Activated T-helper 2 cell treated with anti-CD3 and anti-CD28 coated beads, Interferon-gamma antibody, Interleukin-2, Interleukin-4, amounts not matched to agents 10 μg/mL and 5 μg/mL and 100 μg/mL, durations not matched to agents 14 hours and 24 hours and 36 hours (primary cell): Measurements from ENCODE around the gene EMD. TPM values are rescaled to one million over a fixed set of nuclear protein-coding genes. Genes with fewer than 3 reads are reported as not detected.
A peak's percentile ranks its signal among the peaks of the same experiment; 100 is the strongest.

Experiments used
- DNase-seq: peaks from one replicate; pipeline ENCODE4 v3.0.0; 2021; ENCODE audit warnings: low spot score
- H3K27ac Mint-ChIP-seq: one replicate; pipeline ENCODE4 v1.8.0; 2021; ENCODE audit warnings: mixed read lengths
- H3K27me3 Mint-ChIP-seq: one replicate; pipeline ENCODE4 v1.8.0; 2021; ENCODE audit warnings: low read depth, mixed read lengths
- H3K36me3 Mint-ChIP-seq: one replicate; pipeline ENCODE4 v1.8.0; 2021; ENCODE audit warnings: low read depth, mixed read lengths
- H3K4me1 Mint-ChIP-seq: one replicate; pipeline ENCODE4 v1.8.0; 2021; ENCODE audit warnings: low read depth, mixed read lengths
- H3K4me3 Mint-ChIP-seq: one replicate; pipeline ENCODE4 v1.8.0; 2021; ENCODE audit warnings: low read depth, mild to moderate bottlenecking, moderate library complexity, mixed read lengths
- H3K9me3 Mint-ChIP-seq: one replicate; pipeline ENCODE4 v1.8.0; 2021; ENCODE audit warnings: mixed read lengths
- intact Hi-C: fragments of 100-400 bp; cut with micrococcal nuclease; formaldehyde crosslinking; loops from one replicate; pipeline ENCODE4 v1.15.1; 2023
- total RNA-seq: library from RNA; stranded (reverse); gene quantifications from 2 replicates; pipeline ENCODE4 v1.2.3, GENCODE V29; 2022

Gene EMD
- total RNA-seq, 1 donor from 2014 or later = 95.6 TPM

- H3K9me3 Mint-ChIP-seq = no peaks in the 10 kb centered on the region
- H3K4me3 Mint-ChIP-seq = no peak overlapping the region
- no peak for DNase-seq
- H3K27ac Mint-ChIP-seq = peak overlapping the region; percentile 12
- intact Hi-C loops = no loop called here
- no peaks in the 10 kb centered on the region for H3K27me3 Mint-ChIP-seq
- H3K36me3 Mint-ChIP-seq = peaks cover 60% of the 10 kb centered on the region
- H3K4me1 Mint-ChIP-seq = peaks cover 8% of the 10 kb centered on the region
Observed at GRCh38 chrX:154358829-154359228, 20.3 kb upstream of the EMD start.

GRCh38 chrX:154359362-154360154 is 19.5 kb upstream of the EMD start:
- intact Hi-C loops = no loop called here
- Mint-ChIP-seq H3K36me3 (peaks cover 57% of the 10 kb centered on the region), H3K4me1 (peaks cover 8% of the 10 kb centered on the region), H3K9me3 (no peaks in the 10 kb centered on the region), H3K27me3 (no peaks in the 10 kb centered on the region), H3K4me3 (no peak overlapping the region), H3K27ac (no peak overlapping the region)
- no peak for DNase-seq

- Mint-ChIP-seq H3K27me3 (no peaks in the 10 kb centered on the region), H3K36me3 (peaks cover 63% of the 10 kb centered on the region), H3K4me3 (no peak overlapping the region), H3K27ac (no peak overlapping the region), H3K4me1 (peaks cover 8% of the 10 kb centered on the region), H3K9me3 (no peaks in the 10 kb centered on the region)
- no peak for DNase-seq
- intact Hi-C loops = no loop called here
Observed at GRCh38 chrX:154360155-154360713, 18.9 kb upstream of the EMD start.

GRCh38 chrX:154362085-154362742 is 16.9 kb upstream of the EMD start:
- intact Hi-C loops = no loop called here
- Mint-ChIP-seq H3K9me3 (no peaks in the 10 kb centered on the region), H3K4me3 (no peak overlapping the region), H3K36me3 (peaks cover 66% of the 10 kb centered on the region), H3K27ac (no peak overlapping the region), H3K4me1 (peaks cover 5% of the 10 kb centered on the region), H3K27me3 (no peaks in the 10 kb centered on the region)
- no peak for DNase-seq

- intact Hi-C loops = no loop called here
- Mint-ChIP-seq H3K4me1 (peaks cover 10% of the 10 kb centered on the region), H3K27me3 (no peaks in the 10 kb centered on the region), H3K9me3 (no peaks in the 10 kb centered on the region), H3K27ac (no peak overlapping the region), H3K4me3 (no peak overlapping the region), H3K36me3 (peaks cover 61% of the 10 kb centered on the region)
- DNase-seq = no peak
Observed at GRCh38 chrX:154363706-154364439, 15.2 kb upstream of the EMD start.

GRCh38 chrX:154365052-154365600 is 14.0 kb upstream of the EMD start:
- Mint-ChIP-seq H3K9me3 (no peaks in the 10 kb centered on the region), H3K36me3 (peaks cover 62% of the 10 kb centered on the region), H3K27ac (no peak overlapping the region), H3K4me3 (no peak overlapping the region), H3K27me3 (no peaks in the 10 kb centered on the region), H3K4me1 (peaks cover 10% of the 10 kb centered on the region)
- intact Hi-C loops = no loop called here
- DNase-seq = no peak

GRCh38 chrX:154365997-154366665 is 13.0 kb upstream of the EMD start:
- Mint-ChIP-seq H3K36me3 (peaks cover 60% of the 10 kb centered on the region), H3K9me3 (no peaks in the 10 kb centered on the region), H3K4me1 (peaks cover 10% of the 10 kb centered on the region), H3K27ac (no peak overlapping the region), H3K27me3 (no peaks in the 10 kb centered on the region), H3K4me3 (no peak overlapping the region)
- no peak for DNase-seq
- intact Hi-C loops = no loop called here

- DNase-seq = no peak
- intact Hi-C loops = no loop called here
- Mint-ChIP-seq H3K4me1 (peaks cover 9% of the 10 kb centered on the region), H3K27ac (no peak overlapping the region), H3K9me3 (no peaks in the 10 kb centered on the region), H3K4me3 (no peak overlapping the region), H3K27me3 (no peaks in the 10 kb centered on the region), H3K36me3 (peaks cover 55% of the 10 kb centered on the region)
Observed at GRCh38 chrX:154366666-154367055, 12.4 kb upstream of the EMD start.

GRCh38 chrX:154367474-154368308 is 11.4 kb upstream of the EMD start:
- no peak for DNase-seq
- H3K4me1 Mint-ChIP-seq = peaks cover 10% of the 10 kb centered on the region
- intact Hi-C loops = no loop called here
- H3K36me3 Mint-ChIP-seq = peaks cover 48% of the 10 kb centered on the region
- peak overlapping the region; percentile 88 for H3K27ac Mint-ChIP-seq
- no peaks in the 10 kb centered on the region for H3K9me3 Mint-ChIP-seq
- H3K4me3 Mint-ChIP-seq = peak overlapping the region; percentile 94
- no peaks in the 10 kb centered on the region for H3K27me3 Mint-ChIP-seq

GRCh38 chrX:154368630-154369448 is 10.3 kb upstream of the EMD start:
- Mint-ChIP-seq H3K27me3 (no peaks in the 10 kb centered on the region), H3K9me3 (no peaks in the 10 kb centered on the region), H3K27ac (peak overlapping the region; percentile 88), H3K4me1 (peaks cover 11% of the 10 kb centered on the region), H3K36me3 (peaks cover 40% of the 10 kb centered on the region), H3K4me3 (peak overlapping the region; percentile 94)
- intact Hi-C loops = loop anchor here (1.0 kb wide), 1 partner anchor 9 kb away; no protein-coding TSS in a partner anchor
- peak; percentile 83 for DNase-seq
